NCI-H1092 treated with DMSO at 0.1 percent for 48 hours (cell line): Measurements from ENCODE around the gene SH3BP4.

Experiments
- DNase-seq: peaks from one replicate; lab custom pipeline; 2025; lab: John Stamatoyannopoulos, UW

Gene SH3BP4

DNA sequence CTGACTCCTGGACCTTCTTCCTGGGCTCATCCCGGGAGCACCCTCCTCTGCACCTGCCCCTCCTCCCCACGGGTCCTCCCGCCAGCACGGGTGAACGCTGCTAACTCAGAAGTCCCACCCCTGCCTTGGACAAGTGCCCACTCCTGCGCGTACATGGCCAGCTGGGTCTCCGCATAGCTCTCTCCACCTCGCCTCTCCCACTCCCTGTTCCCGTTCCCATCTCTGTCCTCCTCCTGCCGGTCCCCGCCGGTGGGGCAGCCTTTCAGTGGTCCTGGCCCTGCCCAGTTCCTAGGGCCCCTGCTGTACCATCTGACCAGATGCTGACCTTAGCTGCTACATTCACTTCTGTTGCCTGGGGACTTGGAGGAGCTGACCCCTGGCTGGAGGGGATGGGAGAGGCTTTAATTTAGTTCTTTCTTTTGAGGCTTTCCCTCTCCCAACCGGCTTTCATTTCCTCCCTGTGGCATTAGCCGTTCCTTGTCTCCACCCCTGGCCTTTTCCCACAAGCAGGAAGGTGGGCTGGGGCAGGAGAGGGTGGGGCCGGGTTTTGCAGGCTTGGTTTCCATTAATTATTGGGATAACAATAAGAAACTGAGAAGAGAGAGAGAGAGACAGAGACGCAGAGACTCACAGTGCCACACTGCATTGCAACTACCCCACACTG, 136.1 kb downstream of the SH3BP4 start:
- DNase-seq: peak; percentile 11

- DNase-seq: no peak
Observed at GRCh38 chr2:235088496-235088921, 136.7 kb downstream of the SH3BP4 start.

- no peak for DNase-seq
Observed at GRCh38 chr2:235091421-235091820, 139.6 kb downstream of the SH3BP4 start.

- no peak for DNase-seq
Observed at GRCh38 chr2:235091983-235092382, 140.2 kb downstream of the SH3BP4 start.

DNA sequence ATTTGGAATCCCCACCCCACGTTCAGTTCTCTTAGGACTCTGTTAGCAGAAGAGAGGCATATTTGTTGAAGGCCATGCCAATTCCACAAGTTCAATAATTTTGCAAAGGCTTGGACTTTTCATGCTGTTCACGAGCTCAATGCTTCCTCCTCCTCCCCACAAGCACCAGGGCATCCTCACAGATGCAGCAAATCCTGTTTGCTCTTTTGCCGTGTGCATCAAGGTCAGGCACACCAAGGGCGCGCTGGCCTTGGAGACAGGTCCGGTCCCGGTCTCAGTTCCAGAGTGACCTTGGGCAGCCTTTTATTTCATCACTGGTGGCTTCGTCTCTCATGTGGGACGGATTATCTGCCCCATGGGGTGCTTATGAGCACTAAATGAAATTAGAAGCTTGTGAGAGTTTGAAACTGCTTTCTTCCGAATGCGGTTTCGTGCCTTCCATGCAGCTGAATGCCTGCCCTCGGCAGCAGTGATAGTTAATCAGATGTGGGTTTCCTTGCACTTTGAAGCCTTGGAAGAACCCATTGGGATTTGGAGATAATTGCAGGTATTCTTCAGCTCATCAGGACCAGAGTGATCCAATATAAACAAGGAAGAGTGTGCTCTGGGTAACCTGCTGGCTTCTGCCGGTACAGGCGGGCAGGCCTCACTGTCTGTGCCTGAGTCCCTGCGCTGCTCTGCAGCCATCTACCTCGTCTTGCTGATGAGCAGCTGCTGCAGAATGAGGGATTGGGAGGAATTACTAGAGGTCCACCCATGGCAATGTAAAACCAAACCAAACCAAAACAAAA, 140.8 kb downstream of the SH3BP4 start:
- no peak for DNase-seq

GRCh38 chr2:235094457-235094856, 142.6 kb downstream of the SH3BP4 start:
- DNase-seq: no peak

- no peak for DNase-seq
Observed at GRCh38 chr2:235095569-235095968, 143.8 kb downstream of the SH3BP4 start.

GRCh38 chr2:235096447-235096846, 144.6 kb downstream of the SH3BP4 start:
- DNase-seq: no peak

DNA sequence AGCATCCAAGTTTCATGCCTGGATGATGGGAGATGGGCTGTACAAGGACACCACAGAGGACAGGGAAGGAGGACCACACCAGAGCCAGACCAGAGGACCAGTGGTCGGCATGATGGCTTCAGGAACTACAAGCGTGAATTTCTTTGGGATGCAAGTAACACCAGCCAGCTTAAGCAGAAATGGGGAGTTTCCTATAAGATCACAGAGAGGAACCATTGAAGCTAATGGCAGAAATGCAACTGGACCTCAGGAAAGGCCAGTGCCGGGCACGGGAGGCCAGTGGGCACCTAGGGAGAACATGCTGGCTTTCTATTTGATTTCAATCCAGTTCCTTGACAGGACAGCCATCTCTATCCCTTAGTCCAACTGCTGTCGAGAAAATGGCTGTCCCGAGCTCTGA, 145.4 kb downstream of the SH3BP4 start:
- DNase-seq: no peak

DNA sequence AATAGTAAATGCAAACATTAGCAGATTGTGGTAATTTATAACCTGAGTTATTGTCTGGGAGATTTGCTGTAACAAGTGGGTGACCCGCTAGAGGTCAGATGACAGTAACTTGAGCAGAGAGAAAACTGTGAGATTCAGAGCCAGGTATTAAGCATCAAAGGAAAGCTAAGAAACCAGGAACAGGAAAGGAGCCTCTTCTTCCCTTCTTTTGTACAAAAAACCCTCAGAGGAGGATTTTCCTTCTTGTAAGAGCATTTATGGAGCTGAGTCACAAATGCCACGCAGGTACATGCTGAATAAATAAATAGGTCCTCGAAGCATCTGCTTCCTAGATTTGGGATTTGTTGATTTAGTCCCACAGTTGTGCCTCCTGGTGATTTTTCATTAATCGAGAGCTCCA, 146.5 kb downstream of the SH3BP4 start:
- peak; percentile 15 for DNase-seq

- DNase-seq: no peak
Observed at GRCh38 chr2:235098736-235099494, 147.1 kb downstream of the SH3BP4 start.

DNA sequence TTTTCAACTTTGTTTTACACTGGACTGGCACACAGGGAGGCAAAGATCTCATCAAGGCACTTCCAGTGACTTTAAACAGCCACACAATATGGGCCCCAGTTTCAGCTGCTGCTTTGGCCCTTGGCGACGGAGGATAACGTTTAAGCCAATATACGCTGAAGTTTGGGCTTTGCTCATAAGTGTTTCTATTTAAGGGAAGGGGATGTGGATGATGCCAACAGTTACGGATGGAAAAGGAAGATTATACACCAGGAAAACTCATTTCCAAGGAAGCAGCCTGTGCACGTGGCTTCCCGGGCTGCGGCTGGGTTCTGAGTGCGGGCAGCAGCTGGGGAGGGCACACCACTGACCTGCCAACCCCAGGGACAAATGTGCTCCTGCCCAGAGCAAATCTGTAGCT, 151.1 kb downstream of the SH3BP4 start:
- no peak for DNase-seq
